GM18502 (cell line): ENCODE data around the gene PLEKHA5.
"Not testable (repeated sequence)": the region's sequence is repeated elsewhere in the genome, so short reads cannot be mapped to it uniquely, and the experiment has no call there.

Source experiments
- ATAC-seq: cut with Tn5 transposase; IDR thresholded peaks from one replicate; pipeline ENCODE4 v1.9.1; 2021; ENCODE audit warnings: mild to moderate bottlenecking; ENCODE audit not compliant: unreplicated experiment, poor library complexity

PLEKHA5 gene

GRCh38 chr12:19304149-19304750 is 174.7 kb downstream of the PLEKHA5 start:
- ATAC-seq, result no peak

- not testable (repeated sequence) for ATAC-seq
Measured at GRCh38 chr12:19305621-19306020, 176.1 kb downstream of the PLEKHA5 start.

DNA sequence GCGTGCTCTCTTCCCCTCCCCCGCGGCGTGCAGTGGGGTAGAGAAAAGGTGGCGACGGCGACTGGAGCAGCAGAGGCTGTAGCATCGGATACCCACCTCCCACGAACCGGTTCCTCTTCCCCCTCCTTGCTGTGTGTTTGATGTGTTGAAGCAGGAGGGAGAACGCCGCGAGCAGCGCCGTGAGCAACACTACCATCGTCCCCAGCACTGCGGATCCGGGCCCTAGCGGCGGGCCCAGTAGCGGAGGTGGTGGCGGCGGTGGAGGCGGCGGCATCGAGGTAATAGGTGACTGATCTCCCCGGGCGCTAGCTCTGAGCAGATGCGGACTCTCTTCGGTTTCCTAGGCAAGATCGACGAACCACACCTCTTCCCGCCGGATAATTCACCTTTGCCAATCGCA is 176.8 kb downstream of the PLEKHA5 start:
- ATAC-seq, result no peak

DNA sequence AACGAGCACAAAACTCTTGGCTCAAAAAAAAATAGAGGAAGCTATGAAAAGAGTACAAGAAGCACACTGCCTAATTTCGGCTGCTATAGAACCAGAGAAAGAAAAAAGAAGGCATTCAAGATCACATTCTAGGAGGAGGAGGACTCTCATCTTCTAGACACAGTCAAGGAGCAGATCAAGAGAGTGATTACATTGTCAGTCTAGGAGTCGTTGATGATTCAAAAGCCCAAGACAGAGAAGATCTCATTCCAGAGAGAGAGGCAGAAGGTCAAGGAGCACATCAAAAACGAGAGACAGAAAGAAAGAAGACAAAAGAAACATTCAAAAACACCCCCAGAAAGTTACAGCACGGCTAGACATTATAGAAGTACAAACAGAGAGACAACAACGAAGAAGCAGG is 177.9 kb downstream of the PLEKHA5 start:
- ATAC-seq, result no peak

GRCh38 chr12:19311165-19311564 is 181.6 kb downstream of the PLEKHA5 start:
- ATAC-seq, result no peak

- no peak for ATAC-seq
Measured at GRCh38 chr12:19312637-19313036, 183.1 kb downstream of the PLEKHA5 start.

DNA sequence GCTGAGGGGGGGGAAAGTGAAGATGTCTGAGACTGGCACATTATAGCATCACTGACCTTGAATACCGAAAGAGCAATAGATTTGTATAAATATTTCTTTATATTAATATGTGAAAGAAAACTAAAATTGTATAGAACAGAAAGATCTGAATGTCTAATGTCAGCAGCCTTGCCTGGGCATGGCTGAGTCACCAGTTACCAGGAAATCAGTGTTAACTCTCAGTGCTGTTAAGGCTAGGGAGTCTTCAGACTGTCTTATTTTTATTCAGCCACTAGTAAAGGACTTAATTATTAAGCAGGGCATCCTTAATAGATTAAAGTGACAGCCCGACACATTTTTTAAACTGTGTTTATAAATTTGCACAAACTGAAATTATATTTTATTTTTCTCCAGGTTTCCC is 186.9 kb downstream of the PLEKHA5 start:
- no peak for ATAC-seq

- ATAC-seq, result no peak
Measured at GRCh38 chr12:19322376-19322775, 192.8 kb downstream of the PLEKHA5 start.

DNA sequence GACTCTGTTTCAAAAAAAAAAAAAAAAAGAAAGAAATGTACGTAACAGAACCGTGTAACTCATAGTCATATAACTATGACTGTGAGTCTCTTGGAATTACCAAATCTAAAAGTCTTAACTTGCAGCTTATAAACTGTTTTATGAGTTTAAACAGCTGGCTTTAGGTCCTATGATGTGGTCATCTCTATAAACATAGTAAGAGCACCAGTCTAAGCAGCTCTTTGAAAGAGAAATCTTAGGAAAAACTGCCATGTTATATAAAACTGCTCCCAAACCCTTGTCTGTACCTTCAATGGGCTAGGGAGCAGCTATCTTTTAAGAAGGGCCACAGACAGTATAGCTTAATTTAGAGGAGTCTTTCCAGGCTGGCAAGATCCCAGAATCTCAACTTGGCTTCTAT is 194.3 kb downstream of the PLEKHA5 start:
- ATAC-seq, result no peak

GRCh38 chr12:19326102-19326501 is 196.6 kb downstream of the PLEKHA5 start:
- ATAC-seq, result no peak

DNA sequence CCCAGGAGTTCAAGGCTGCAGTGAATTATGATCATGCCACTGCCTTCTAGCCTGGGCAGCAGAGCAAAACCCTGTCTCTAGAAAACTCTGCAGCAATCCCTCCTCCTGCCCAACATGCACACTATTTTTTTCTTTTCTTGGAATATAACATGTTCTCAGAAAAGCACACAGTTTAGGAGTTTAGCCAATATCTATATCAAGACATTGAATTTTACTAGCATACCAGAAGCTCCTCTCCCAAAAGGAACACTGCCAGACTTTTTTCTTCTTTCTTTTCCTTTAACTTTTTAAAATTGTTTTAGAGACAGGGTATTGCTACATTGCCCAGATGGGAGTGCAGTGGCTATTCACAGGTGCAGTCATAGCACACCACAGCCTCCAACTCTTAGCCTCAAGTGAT is 202.7 kb downstream of the PLEKHA5 start:
- no peak for ATAC-seq

- ATAC-seq, result no peak
Measured at GRCh38 chr12:19338405-19338804, 208.9 kb downstream of the PLEKHA5 start.

DNA sequence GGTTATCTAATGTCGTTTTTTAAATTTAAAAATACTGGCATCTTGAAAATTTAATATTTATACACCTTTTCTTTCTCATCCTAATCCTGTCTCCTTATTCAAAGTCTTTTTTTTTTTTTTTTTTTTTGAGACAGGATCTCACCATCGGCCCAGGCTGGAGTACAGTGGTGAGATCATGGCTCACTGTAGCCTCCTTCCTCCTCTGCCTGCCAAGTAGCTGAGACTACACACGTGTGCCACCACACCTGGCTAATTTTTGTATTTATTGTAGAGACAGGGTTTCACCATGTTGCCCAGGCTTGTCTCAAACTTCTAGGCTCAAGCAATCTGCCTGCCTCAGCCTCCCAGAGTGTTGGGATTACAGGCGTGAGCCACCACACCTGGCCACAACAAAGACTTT is 221.3 kb downstream of the PLEKHA5 start:
- ATAC-seq, result not testable (repeated sequence)

GRCh38 chr12:19351346-19351745 is 221.8 kb downstream of the PLEKHA5 start:
- ATAC-seq, result no peak

DNA sequence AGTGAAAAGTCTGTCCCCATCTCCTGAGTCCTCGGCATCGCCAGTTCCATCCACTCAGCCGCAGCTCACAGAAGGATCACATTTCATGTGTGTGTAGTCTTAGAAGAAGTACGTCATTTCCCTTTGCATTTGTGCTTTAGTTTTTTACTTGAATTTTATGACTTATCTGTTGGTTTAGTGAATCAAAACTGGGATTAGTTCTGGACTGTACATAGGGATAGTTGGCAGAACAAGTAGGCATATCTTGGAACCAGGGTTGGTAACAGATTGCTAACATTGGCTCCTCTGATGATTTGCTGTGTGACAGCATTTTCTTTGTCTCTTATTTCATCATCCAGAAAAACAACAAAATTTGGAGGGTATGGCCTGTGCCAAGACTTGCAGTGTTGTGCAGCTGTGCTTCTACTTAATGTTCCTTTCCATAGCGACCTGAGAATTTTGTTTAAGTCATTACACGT is 240.2 kb downstream of the PLEKHA5 start:
- ATAC-seq, result no peak

GRCh38 chr12:19373586-19373985 is 244.1 kb downstream of the PLEKHA5 start:
- ATAC-seq, result no peak

DNA sequence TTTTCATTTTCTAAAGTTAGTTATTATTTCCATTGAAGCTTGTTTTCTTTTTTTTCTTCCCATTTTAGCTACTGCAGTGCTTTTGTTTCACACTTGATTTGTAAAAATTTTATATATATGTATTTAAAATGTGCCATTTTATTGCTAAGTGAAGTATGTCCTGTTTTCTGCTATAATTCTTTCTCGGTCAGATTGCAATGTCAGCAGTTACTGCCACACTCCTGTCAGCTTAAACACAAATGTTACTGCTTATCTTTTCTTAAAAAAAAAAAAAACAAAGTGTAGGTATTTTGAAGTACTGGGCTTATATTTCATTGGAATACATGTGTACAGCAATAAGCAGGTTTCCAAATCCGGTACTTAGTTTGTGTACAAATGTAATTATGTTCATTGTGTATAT is 246.4 kb downstream of the PLEKHA5 start:
- ATAC-seq, result no peak

GRCh38 chr12:19376691-19377090 is 247.2 kb downstream of the PLEKHA5 start:
- no peak for ATAC-seq

GRCh38 chr12:19382111-19382526 is 252.6 kb downstream of the PLEKHA5 start:
- peak; percentile 98 for ATAC-seq

GRCh38 chr12:19382563-19382962 is 253.0 kb downstream of the PLEKHA5 start:
- ATAC-seq, result no peak

DNA sequence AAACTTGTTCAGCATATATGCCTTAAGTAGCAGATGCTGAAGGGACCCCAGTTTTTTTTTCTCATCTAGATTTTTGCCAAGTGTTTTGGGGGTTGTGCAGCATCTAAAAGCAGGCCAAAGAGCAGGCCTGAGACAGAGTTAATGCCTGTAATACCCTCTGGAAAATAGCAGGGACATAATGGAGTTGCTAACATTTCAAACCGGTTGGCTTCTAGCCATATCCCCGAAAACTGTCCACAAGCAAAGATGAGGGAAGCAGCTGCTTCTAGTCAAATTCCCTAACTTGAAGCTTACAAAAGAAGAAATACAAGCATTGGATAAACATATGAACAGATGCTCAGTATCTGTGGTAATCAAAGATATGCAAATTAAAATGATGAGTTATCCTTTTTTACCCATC is 257.6 kb downstream of the PLEKHA5 start:
- no peak for ATAC-seq

DNA sequence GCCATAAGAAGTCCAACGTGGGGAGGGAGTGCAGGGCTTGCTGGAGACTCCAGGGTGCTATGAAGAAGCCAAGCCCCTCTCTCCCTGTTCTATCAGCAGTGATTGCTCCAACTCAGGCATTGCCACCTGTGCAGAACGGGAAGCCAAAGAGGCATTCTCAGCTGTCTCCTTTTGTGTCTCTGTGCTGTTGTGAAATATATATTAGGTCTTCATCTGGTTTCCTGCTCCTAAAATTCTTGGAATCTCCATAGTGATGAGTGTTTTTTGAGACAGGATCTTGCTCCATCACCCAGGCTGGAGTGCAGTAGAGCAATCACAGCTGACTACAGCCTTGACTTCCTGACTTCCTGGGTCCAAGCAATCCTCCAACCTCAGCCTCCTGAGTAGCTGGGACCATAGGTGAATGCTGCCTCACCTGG is 258.6 kb downstream of the PLEKHA5 start:
- ATAC-seq, result no peak
